ENCODE measurements around the gene UAP1L1. TPM values are rescaled to one million over a fixed set of nuclear protein-coding genes. Genes with fewer than 3 reads are reported as not detected.

Gene UAP1L1
- total RNA-seq, 4 donors from 2014 or later: 5.0 to 10.1 (median 6.8) TPM

DNA sequence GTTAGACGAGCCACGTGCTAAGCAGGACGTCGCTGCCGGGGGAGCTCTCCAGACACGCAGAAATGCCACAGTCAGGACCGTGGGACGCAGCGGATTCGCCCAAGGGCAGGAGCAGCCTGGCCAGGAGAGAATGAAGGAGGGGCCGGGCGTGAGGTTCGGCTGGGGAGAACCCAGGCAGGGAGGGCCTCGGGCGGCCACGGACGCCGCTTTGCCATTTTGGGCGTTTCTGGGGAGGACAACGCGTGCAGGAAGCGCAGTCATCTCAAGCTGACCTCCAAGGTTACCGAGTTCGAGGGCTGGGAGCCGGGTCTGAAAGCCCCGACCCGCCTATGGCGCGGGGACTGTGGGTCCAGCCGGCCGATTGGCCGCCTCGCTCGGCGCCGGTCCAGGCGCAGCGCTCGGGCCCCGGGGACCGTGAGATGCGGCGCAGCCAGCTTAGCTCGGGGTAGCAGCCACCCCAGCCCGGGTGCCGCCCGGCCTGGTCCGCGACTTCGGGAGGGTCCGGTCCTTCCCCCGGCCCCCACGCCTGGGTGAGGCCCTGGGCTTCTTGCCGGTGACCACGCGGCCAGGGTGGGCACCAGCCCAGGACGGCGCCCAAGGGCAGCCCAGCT is 8.7 kb downstream of the UAP1L1 start:
- peak; percentile 85 to 86 for DNase-seq (ENCODE audit: low spot score in 2 of 2)
- TF ChIP-seq POLR2AphosphoS5 (IDR thresholded peaks at IDR 0.05): no peak
- no peak for TF ChIP-seq POLR2A (IDR thresholded peaks at IDR 0.05)
- Histone ChIP-seq H3K4me1 (peaks cover 72% of the 10 kb centered on the region), H3K36me3 (peaks cover 32% of the 10 kb centered on the region), H3K4me3 (peak overlapping the region; percentile 83), H3K27me3 (no peaks in the 10 kb centered on the region), H3K27ac (peak overlapping the region; percentile 96), H3K9me3 (no peaks in the 10 kb centered on the region)
- 0% methylated on average over 11 of the region's 58 CpGs for WGBS

DNA sequence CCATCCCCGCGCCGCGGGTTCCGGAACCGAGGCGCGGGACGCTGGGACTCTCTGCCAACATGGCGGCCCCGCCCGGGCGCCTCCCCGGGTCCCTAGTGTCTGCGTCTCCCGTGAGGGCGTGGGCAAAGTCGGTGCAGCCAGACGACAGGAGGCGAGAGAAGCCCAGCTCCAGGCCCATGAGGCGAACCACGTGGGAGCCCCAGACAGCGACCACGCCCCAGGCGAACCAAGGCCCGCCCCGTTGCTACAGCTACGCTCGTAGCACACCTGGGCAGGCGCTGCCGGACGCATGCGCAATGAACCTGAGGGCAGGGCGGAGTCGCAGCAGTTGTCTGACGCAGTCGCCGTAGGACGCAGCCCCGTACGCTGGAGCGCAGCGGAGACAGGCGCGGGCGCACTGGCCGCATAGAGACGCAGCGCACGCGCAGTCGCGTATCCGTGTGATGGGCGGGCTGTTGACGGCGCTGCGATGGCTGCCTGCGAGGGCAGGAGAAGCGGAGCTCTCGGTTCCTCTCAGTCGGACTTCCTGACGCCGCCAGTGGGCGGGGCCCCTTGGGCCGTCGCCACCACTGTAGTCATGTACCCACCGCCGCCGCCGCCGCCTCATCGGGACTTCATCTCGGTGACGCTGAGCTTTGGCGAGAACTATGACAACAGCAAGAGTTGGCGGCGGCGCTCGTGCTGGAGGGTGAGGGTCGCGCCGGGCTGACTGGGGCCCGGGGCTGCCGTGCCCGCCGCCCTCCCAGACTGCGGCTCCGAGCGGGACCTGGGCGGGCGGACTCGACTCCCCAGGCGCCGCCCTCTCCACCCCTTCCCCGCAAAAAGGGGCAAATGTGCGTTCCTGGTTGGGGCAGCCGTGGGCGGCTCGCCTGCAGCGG is 9.5 kb downstream of the UAP1L1 start, which contains the start of gene MAN1B1:
MAN1B1 (plus strand) TSS at position 455 of the 878 bp plus-strand sequence; CDS start at position 470, 15 bp downstream.
- H3K27ac ChIP-seq: peak within 1 kb of the TSS; percentile 96
- no peaks in the 10 kb centered on the region for H3K27me3 ChIP-seq
- H3K4me3 ChIP-seq: peak within 1 kb of the TSS; percentile 83
- no peaks in the 10 kb centered on the region for H3K9me3 ChIP-seq
- WGBS: no CpG with 5 or more reads among the region's 101 CpGs
- peak; percentile 98 to 99 for DNase-seq (ENCODE audit: low spot score in 2 of 2)
- TF ChIP-seq POLR2A (IDR thresholded peaks at IDR 0.05) (peak in 1 of 2 donors; percentile 37), POLR2AphosphoS5 (IDR thresholded peaks at IDR 0.05) (peak in 2 of 3 donors; percentile 7 to 88)
- TF ChIP-seq, protein P1, sequence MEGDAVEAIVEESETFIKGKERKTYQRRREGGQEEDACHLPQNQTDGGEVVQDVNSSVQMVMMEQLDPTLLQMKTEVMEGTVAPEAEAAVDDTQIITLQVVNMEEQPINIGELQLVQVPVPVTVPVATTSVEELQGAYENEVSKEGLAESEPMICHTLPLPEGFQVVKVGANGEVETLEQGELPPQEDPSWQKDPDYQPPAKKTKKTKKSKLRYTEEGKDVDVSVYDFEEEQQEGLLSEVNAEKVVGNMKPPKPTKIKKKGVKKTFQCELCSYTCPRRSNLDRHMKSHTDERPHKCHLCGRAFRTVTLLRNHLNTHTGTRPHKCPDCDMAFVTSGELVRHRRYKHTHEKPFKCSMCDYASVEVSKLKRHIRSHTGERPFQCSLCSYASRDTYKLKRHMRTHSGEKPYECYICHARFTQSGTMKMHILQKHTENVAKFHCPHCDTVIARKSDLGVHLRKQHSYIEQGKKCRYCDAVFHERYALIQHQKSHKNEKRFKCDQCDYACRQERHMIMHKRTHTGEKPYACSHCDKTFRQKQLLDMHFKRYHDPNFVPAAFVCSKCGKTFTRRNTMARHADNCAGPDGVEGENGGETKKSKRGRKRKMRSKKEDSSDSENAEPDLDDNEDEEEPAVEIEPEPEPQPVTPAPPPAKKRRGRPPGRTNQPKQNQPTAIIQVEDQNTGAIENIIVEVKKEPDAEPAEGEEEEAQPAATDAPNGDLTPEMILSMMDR (IDR thresholded peaks at IDR 0.05): no peak
- peaks cover 72% of the 10 kb centered on the region for H3K4me1 ChIP-seq
- H3K36me3 ChIP-seq: peaks cover 36% of the 10 kb centered on the region

DNA sequence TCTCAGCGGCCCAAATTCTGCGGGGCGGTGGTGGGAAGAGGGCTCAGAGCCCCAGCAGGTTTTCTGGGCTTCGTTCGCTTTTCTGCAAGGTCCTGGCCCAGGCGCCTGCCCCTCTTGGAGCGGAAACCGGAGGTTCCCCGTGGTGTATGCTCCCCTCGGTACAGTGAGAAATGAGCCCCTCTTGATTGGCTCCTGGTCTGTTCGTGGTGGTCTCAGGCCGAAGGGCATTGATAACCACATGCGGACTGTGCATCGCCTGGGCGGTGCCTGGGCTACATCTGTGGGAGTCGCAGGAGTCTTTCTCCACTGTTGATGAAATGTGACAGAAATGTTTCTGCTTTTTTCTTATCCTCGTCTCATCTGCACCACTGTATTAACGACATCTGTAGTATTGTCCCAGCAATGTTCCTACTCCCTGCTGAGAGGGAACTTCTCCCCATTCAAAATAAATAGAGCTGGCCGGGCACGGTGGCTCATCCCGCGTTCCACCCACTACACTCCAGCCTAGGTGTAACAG is 10.2 kb downstream of the UAP1L1 start:
- H3K27ac ChIP-seq: peak overlapping the region; percentile 96
- 11% methylated on average over 17 of the region's 22 CpGs for WGBS
- no peaks in the 10 kb centered on the region for H3K9me3 ChIP-seq
- H3K4me3 ChIP-seq: peak overlapping the region; percentile 83
- TF ChIP-seq, protein P1 (IDR thresholded peaks at IDR 0.05): no peak
- TF ChIP-seq EP300 (IDR thresholded peaks at IDR 0.05) (no peak), POLR2AphosphoS5 (IDR thresholded peaks at IDR 0.05) (no peak), POLR2A (IDR thresholded peaks at IDR 0.05) (no peak)
- peak; percentile 72 to 80 for DNase-seq (ENCODE audit: low spot score in 2 of 2)
- no peaks in the 10 kb centered on the region for H3K27me3 ChIP-seq
- H3K36me3 ChIP-seq: peaks cover 33% of the 10 kb centered on the region
- H3K4me1 ChIP-seq: peaks cover 72% of the 10 kb centered on the region

DNA sequence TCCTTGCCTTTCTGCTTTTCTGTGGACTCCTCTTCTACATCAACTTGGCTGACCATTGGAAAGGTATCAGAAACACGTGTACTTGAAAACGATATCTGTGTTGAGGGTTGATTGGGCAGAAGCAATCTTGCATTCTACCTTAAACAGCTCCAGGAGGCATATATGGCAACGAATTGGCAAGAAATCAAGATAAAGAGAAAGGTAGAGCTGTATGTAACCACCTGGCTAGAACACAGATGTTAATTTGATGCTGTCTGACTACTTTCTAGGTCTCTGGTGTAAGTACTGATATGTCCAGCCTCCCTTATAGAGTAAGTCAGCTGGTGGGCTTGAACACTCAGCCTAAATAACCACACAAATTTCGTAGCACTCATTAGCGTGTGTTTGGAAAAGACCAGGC is 10.8 kb downstream of the UAP1L1 start:
- WGBS: 68% methylated on average over 5 of the region's 5 CpGs
- TF ChIP-seq, protein P1 (IDR thresholded peaks at IDR 0.05): no peak
- TF ChIP-seq POLR2A (IDR thresholded peaks at IDR 0.05) (no peak), POLR2AphosphoS5 (IDR thresholded peaks at IDR 0.05) (no peak), EP300 (IDR thresholded peaks at IDR 0.05) (no peak)
- no peak for DNase-seq (ENCODE audit: low spot score in 2 of 2)
- Histone ChIP-seq H3K27ac (no peak overlapping the region), H3K27me3 (no peaks in the 10 kb centered on the region), H3K4me3 (no peak overlapping the region), H3K36me3 (peaks cover 33% of the 10 kb centered on the region), H3K9me3 (no peaks in the 10 kb centered on the region), H3K4me1 (peaks cover 65% of the 10 kb centered on the region)

DNA sequence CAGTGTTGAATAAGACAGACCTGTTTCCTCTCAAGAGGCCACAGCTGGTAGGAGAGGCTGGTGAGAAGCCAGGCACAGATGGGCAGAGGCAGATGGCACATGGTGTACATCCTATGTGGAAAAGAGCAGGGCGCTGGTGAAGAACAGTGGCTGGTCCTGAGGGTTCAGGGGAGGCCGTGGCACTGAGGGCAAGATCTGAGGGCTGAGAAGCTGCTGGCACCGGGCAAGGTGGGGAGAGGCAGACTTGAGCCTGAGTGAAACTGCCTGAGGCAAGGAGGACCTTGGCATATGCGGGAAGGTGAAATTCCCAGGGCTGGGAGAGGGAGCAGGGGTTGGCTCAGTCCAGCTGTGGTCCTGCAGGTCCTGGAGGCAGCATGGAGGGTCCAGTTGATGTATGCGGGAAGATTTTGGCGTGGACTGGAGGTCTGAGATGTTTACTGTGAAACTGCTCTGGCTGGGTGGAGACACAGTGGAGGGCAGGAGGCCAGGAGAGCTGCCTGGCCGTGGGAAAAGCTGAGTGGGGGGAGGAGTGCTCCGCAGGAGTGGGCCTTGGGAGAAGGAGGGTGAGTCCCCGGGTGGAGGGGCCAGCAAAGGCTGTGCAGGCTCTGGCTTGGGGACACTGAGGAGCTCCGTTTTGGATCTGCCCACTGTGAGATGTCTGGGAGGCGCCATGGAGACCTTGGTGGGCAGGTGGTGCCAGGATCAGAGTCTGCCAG is 12.1 kb downstream of the UAP1L1 start:
- Histone ChIP-seq H3K4me3 (no peak overlapping the region), H3K9me3 (no peaks in the 10 kb centered on the region), H3K4me1 (peaks cover 53% of the 10 kb centered on the region), H3K36me3 (peaks cover 36% of the 10 kb centered on the region), H3K27ac (peak overlapping the region; percentile 40), H3K27me3 (no peaks in the 10 kb centered on the region)
- TF ChIP-seq EP300 (IDR thresholded peaks at IDR 0.05) (no peak), POLR2A (IDR thresholded peaks at IDR 0.05) (no peak), POLR2AphosphoS5 (IDR thresholded peaks at IDR 0.05) (no peak)
- TF ChIP-seq, protein P1 (IDR thresholded peaks at IDR 0.05): no peak
- peak in 1 of 2 donors; percentile 59 for DNase-seq (ENCODE audit: low spot score in 2 of 2)
- WGBS: 53% methylated on average over 11 of the region's 11 CpGs

Measured in suprapubic skin (tissue), 4 donors.